Measurements from ENCODE around the gene LRPAP1. TPM values are rescaled to one million over a fixed set of nuclear protein-coding genes. Genes with fewer than 3 reads are reported as not detected.
"Not testable (repeated sequence)": the region's sequence is repeated elsewhere in the genome, so short reads cannot be mapped to it uniquely, and the experiment has no call there.

The LRPAP1 gene, protein sequence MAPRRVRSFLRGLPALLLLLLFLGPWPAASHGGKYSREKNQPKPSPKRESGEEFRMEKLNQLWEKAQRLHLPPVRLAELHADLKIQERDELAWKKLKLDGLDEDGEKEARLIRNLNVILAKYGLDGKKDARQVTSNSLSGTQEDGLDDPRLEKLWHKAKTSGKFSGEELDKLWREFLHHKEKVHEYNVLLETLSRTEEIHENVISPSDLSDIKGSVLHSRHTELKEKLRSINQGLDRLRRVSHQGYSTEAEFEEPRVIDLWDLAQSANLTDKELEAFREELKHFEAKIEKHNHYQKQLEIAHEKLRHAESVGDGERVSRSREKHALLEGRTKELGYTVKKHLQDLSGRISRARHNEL
- 100 to 1,000 TPM in 2 of 4 donors, 10 to 100 TPM in 2; 65.0 to 131 (median 100) TPM for total RNA-seq

DNA sequence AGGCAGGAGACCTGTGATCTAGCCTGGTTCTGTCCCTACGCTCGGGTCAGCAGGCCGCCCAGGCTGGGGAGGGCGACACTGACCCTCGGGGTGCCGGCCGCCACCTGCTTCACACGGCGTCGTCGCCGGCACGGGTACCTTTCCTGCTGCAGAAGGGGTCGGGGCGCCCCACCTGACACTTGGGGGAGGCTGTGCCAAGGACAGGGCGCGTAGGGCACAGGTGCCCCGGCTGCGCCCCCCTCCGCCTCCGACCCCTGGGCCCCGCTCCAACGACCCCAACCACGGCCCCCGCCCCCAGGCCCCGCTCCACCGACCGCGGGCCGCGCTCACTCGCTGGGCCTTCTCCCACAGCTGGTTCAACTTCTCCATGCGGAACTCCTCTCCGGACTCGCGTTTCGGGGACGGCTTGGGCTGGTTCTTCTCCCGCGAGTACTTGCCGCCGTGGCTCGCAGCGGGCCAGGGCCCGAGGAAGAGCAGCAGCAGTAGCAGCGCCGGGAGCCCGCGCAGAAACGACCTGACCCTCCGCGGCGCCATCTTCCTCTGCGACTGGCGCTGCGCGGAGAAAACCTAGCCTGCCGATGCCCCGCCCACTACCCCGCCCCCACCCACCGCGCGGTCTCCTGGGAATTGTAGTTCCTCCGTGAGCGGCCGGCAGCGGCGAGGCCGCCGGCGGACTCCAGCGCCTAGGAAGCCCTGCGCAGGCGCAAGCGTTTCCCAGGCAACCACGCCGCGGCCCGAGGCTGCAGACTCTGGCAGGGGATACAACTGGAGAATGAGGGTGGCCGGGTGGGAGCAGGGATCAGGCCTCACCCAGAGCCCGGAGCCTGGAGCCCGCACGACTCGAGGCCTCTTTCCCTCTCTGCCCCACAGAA is at the start of gene LRPAP1:
Gene LRPAP1, minus strand, starts transcription at position 544 of the 872 bp plus-strand sequence. Its CDS starts 10 bp downstream, at position 534.
- H3K27ac ChIP-seq: peak within 1 kb of the TSS; percentile 87 to 94 (median 88)
- ATAC-seq (peak; percentile 94), DNase-seq (peak; percentile 82 to 85)
- no peaks in the 10 kb centered on the region for H3K9me3 ChIP-seq
- H3K4me1 ChIP-seq: peaks cover 20 to 23% of the 10 kb centered on the region in 2 donors
- no peaks in the 10 kb centered on the region for H3K27me3 ChIP-seq
- no peaks in the 10 kb centered on the region for H3K36me3 ChIP-seq
- in situ Hi-C loops (cut with MboI; ENCODE audit: low sequenced_read_pairs in 4 of 4) (no loop called here), intact Hi-C loops (cut with DNase I; ENCODE audit: low total_unique reads) (no loop called here)
- peak within 1 kb of the TSS; percentile 91 to 99 (median 94) for H3K4me3 ChIP-seq
- TF ChIP-seq, protein P1, sequence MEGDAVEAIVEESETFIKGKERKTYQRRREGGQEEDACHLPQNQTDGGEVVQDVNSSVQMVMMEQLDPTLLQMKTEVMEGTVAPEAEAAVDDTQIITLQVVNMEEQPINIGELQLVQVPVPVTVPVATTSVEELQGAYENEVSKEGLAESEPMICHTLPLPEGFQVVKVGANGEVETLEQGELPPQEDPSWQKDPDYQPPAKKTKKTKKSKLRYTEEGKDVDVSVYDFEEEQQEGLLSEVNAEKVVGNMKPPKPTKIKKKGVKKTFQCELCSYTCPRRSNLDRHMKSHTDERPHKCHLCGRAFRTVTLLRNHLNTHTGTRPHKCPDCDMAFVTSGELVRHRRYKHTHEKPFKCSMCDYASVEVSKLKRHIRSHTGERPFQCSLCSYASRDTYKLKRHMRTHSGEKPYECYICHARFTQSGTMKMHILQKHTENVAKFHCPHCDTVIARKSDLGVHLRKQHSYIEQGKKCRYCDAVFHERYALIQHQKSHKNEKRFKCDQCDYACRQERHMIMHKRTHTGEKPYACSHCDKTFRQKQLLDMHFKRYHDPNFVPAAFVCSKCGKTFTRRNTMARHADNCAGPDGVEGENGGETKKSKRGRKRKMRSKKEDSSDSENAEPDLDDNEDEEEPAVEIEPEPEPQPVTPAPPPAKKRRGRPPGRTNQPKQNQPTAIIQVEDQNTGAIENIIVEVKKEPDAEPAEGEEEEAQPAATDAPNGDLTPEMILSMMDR (IDR thresholded peaks at IDR 0.05 in 4 of 5, conservative IDR thresholded peaks at IDR 0.05 in 1 of 5): no peak
- TF ChIP-seq POLR2A (IDR thresholded peaks at IDR 0.05): peak; percentile 90 to 96

DNA sequence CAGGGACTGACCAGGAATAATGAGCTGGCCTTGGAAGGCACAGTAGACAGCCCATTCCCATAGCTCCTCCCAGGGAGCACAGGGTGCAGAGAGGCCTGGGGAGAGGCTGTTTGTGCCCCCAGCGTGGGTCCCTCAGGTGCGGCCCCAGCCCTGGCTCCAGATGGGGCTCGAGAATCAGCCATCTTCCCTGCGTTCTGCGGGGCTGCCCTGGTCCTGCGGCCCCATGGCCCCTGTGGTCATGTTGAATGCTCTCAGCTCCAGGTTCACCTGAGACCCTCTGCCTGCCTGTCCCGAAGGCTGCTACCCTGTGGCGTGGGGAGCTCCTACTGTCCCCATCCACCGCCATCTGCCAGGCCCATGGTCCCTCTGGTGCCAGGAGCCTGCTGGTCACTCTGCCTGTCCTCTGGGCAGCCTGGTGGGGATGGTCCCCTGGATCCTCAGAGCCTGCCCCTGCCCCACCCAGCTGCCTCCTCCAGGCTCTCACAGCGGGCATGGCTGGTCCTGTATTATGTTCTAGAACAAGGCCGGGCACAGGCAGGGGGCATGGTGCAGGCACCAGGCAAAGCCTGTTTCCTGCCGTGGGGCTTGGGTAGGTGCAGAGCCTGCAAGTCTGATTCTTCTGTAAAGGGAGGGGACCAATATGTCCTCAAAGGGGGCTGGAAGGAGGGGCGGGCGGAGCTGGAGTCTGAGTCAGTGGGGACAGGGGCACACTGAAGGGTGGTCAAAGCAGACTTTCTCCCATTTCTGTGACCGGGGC is 49.3 kb upstream of the LRPAP1 start:
- H3K27ac ChIP-seq; H3K9me3 ChIP-seq; DNase-seq; H3K4me1 ChIP-seq; H3K36me3 ChIP-seq; H3K27me3 ChIP-seq; intact Hi-C loops (cut with DNase I; ENCODE audit: low total_unique reads); ATAC-seq; H3K4me3 ChIP-seq; in situ Hi-C loops (cut with MboI; ENCODE audit: low sequenced_read_pairs in 4 of 4): not testable (repeated sequence)

DNA sequence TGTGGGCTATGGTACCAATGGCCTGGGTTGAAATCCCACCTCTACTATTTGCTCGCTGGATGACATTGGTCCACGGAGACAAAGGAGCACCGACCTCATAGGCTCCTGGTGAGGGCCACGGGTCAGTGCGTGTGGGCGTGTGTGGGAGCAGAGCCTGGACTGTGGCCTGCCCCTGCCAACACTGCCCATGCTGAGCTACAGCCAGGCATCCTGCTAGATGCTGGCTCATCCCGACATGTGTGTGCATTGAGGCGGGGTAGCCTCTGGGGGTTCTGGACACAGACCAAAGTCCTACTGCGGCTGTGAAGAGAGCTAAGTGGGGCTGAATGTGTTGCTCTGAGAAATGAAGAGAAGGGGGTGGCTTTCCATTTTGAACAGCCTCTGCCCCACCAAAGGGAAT is 48.6 kb upstream of the LRPAP1 start:
- H3K4me1 ChIP-seq; intact Hi-C loops (cut with DNase I; ENCODE audit: low total_unique reads); H3K4me3 ChIP-seq; ATAC-seq; H3K36me3 ChIP-seq; H3K27ac ChIP-seq; H3K9me3 ChIP-seq; in situ Hi-C loops (cut with MboI; ENCODE audit: low sequenced_read_pairs in 4 of 4); H3K27me3 ChIP-seq; DNase-seq: not testable (repeated sequence)

DNA sequence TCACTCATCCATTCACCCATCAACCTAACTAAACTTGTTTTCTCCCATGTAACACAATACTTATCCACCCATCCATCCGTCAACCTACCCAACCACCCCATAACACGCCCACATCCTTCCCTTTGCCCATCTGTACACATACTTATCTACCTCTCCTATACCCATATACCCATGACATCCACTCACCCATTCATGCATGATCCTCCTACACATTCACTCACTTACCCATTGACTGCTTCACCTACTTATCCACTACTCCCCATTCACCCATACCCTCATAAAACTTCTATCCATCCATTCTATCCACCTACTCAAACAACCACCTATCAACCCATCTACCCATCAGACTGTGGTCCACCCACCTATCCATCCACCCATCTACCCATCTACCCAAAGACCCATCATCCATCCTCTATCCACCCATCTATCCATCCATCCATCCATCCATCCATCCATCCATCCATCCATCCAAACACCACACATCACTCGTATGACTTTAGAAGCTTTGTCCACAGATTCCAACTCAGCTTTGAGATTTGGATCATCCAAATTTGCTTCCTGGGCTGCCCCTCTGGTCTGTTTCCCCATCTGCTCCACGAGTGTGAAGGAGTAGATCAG is 46.4 kb upstream of the LRPAP1 start:
- H3K27ac ChIP-seq; in situ Hi-C loops (cut with MboI; ENCODE audit: low sequenced_read_pairs in 4 of 4); ATAC-seq; H3K36me3 ChIP-seq; intact Hi-C loops (cut with DNase I; ENCODE audit: low total_unique reads); H3K4me3 ChIP-seq; DNase-seq; H3K9me3 ChIP-seq; H3K4me1 ChIP-seq; H3K27me3 ChIP-seq: not testable (repeated sequence)

DNA sequence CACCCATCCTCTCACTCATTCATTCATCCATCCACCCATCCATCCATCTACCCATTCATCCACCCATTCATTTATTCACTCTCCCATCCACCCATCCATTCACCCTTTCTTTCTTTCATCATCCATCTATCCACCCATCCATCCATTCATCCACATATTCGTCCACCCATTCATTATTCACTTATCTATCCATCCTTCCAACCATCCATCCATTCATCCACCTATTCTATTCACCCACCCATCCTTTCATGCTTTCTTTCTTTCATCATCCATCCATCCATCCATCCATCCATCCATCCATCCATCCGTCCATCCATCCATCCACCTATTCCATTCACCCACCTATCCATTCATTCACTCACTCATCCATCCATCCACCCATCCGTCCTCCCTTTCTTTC is 45.8 kb upstream of the LRPAP1 start:
- H3K27me3 ChIP-seq; H3K9me3 ChIP-seq; H3K4me1 ChIP-seq; H3K27ac ChIP-seq; H3K4me3 ChIP-seq; ATAC-seq; H3K36me3 ChIP-seq; in situ Hi-C loops (cut with MboI; ENCODE audit: low sequenced_read_pairs in 4 of 4); intact Hi-C loops (cut with DNase I; ENCODE audit: low total_unique reads); DNase-seq: not testable (repeated sequence)

DNA sequence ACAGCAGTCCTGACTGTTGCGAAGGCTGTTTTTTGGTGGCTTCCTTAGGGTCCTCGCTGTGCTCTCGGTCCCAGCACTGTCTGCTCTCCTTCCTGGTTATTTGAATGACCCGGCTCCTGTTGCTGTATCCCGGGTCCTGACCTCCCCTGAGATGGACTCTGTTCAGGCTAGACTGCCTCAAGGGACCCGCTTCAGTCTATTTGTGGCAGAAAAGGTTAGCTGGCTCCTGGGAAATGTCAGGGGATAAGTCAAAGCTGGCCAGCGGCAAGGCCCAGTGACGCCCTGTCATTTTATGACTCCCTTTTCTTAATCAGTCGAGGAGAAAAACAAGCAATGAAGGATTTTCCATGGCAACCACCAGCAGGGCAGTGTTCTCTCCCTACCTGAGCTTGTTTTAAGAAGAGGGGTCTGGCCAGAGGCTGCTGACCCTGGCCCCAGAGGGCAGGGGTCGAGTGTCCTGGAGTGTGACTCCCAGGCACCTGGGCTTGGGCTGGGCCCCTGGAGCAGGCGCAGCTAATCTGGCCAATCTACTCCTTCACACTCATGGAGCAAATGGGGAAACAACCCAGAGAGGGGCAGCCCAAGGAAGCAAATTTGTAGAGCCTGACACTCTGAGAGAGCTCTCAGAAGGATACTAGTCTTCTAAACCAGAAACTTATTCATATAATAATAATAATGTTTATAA is 45.1 kb upstream of the LRPAP1 start:
- H3K36me3 ChIP-seq; H3K9me3 ChIP-seq; in situ Hi-C loops (cut with MboI; ENCODE audit: low sequenced_read_pairs in 4 of 4); intact Hi-C loops (cut with DNase I; ENCODE audit: low total_unique reads); H3K27ac ChIP-seq; H3K27me3 ChIP-seq; H3K4me1 ChIP-seq; H3K4me3 ChIP-seq; DNase-seq: not testable (repeated sequence)
- ATAC-seq: peak in 1 of 2 donors; percentile 36

DNA sequence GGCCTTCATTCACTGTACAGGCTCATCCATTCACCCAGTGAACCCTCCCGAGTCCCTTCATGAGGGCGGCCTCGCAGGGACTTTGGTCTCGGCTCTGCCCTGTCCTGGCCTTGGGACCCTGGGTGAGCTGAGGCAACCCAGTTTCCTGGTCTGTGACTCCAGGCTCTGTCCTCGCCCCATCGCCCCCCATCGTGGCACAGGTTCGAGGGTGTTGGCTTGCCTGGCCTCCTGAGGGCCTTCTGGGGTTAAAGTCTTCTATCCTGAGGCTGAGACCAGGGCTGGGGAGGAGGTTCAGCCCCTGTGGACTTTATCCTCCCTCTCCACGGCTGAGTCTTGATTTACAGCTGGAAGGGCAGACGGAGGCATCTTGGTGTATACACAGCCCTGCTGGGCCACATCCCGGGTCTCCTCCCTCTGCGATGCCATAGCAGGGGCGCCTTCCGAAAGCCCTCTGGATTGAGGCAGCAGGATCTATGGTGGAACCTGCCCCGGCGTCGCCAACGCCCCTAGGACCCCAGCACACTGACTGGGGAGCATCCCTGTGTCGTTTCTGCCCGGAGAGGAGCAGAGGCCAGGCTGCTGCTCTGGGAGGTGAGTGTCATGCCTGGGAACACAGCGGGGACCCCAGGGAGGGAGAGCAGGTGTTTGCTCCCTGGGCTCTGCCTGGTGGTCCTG is 44.4 kb upstream of the LRPAP1 start:
- H3K9me3 ChIP-seq; H3K27ac ChIP-seq; H3K36me3 ChIP-seq; H3K4me1 ChIP-seq; H3K4me3 ChIP-seq; intact Hi-C loops (cut with DNase I; ENCODE audit: low total_unique reads); ATAC-seq; H3K27me3 ChIP-seq; in situ Hi-C loops (cut with MboI; ENCODE audit: low sequenced_read_pairs in 4 of 4); DNase-seq: not testable (repeated sequence)

DNA sequence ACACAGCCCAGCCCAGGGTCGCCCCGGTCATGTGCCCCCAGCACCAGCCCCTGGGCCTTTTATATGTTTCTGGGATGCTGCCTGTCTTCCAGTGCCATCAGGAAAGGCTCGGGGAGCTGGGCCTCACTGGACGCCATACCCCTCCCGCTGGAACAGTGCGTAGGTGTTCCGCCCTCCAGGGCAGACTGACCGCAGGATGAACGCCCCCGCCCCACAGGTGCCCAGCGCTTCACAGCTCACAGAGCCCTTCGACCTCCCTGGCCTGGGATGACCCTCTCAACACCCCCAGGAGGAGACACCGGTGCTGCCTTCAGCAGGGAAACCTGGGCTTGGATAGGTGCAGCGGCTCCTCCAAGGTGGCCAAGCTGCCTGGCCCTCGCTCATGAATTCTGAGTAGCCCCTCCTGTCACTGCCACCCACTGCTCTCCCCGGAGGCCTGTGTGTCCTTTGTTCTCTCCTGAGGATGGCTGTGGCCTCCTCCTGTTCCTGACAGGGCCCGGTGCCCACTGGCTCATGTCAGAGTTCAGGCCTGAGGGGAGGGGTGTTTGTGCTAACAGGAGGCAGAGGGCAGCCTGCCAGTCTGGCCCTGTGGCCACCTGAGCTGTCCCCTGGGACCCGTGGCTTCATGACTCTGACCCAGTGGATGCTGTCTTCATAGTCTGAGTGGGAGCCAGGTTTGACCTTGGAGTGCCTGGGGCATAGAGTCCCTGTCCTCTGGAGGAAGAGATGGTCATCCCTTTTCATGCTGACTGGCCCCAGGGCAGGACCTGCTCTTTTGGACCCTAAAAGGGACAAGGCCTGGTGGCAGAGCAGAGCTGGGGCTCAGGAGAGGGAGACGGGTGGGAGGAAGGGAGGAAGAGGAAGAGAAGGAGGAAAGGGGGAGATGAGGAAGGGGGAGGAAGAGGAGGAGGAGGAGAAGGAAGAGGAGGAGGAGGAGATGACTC is 43.5 kb upstream of the LRPAP1 start:
- H3K9me3 ChIP-seq; H3K4me3 ChIP-seq; H3K27ac ChIP-seq; DNase-seq; H3K36me3 ChIP-seq; in situ Hi-C loops (cut with MboI; ENCODE audit: low sequenced_read_pairs in 4 of 4); H3K27me3 ChIP-seq; H3K4me1 ChIP-seq; ATAC-seq; intact Hi-C loops (cut with DNase I; ENCODE audit: low total_unique reads): not testable (repeated sequence)
